Stimulated activated CD4-positive, alpha-beta T cell treated with anti-CD3 and anti-CD28 coated beads, Interleukin-4, amount 100 ng/mL, for 48 hours (primary cell): ENCODE data around the gene HJURP.

Experiments used
- DNase-seq, 2 donors: peaks; one replicate each; pipeline ENCODE4 v3.0.0-alpha.2; 2020; ENCODE audit warnings: low read depth in 2 of 2

Gene HJURP

DNA sequence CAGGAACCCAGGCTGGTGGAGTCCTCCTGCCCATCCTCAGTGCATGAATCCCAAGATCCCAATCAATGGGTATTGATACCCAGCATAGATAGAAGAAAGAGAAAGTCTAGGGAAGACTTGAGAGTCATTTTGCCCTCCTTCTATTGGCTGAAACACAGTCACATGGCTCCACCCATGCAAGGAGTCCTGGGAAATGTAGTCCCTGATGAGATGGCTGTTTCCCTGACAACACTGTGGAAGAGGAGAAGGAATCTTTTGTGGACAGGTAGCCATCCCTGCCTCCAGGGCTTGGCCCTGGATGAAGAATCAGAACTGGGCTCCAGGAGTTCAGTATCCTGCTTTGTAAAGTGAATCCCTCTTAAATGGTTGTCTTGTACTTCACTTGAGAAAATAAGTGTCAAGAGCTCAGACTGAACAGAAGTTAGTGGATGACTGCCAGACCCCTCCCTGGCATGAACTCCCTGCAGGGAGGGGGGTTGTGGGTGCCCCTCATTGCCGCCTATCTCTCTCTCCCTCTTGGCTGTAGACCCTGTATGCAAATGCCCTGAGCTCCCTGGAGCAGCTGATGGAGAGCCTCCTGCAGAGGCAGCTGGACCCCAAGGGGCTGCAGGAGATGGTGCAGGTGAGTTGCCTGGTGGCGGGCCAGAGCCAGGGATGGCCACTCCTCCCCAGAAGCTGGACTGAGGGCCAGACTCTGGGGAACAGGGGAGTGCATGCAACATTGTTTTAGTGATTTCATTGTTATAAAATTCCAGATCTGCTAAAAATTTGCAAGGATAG is 40.1 kb downstream of the HJURP start:
- no peak for DNase-seq

DNA sequence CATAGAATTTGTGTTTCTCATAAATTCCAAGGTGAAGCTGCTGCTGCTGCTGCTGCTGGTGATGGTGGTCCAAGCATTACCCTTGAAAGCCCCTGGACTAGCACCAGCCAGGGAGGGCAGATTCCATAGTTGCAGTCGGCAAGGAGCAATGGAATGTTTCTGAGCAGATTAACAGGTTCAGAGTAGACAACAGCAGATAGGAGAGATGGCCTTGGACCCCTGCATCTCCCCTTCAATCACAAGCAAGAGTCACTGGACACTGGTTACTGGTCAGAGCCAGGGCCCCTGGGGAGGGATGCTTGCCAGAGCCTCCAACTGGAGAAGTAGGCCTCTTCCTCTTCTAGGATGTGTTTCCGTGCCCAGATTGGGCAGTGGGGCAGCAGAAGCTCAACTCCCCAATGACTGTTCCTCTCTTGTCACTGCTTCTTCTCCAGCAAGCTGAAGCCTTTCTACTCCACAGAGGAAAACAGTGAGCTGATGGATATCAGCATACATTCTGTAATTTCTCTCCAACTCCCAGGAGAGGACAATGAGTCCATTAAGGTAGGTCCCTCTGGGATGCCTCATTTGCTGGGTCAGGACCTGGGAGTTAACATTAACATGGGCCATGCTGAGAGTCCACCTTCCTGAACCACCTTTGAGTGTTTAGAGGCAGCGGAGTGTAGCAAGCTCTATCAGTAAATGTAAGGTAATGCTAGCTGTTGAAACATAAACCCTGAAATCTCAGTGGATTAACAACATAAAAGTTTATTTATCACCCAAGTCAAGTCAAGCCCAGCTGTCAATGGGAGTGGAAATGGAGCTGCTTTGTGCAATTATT is 40.9 kb downstream of the HJURP start:
- DNase-seq, result no peak

DNA sequence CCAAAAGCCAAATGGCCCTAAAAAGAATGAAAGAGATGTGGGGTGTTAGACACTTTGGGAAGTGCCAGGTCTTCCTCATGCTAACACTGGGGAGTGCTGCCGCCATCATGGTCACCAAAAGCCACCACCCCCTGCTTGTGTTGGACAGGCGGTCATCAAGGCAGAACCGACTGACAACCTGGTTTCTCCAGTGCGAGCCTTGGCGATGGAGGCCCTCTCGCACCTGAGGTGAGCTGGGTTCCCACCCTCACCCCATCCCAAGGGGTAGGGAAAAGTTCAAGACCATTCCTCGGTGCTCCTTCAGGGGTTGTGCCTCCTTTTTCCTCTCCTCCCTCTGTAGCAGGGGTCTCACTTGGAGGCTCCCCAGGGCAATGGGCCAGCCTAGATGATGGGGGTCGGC is 42.6 kb downstream of the HJURP start:
- DNase-seq, result no peak

DNA sequence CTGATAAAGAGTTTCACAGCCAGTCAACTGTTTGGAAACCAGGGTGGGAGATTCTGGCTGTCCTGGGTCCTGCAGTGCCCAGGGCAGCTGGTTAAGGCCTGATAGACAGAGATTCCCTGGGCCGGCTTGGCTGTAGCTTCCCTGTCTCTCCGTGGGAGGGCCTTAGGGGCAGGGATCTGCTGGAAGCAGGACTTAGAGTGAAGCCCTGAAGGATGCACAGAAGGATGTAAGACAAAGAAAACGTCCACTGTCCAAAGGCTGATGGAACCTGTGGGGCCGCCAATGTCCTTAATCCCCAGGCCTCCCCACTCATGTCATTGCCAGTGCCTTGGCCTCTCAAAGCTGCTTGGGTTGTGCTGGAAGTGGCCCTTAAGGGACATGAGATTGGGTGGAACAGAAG is 43.2 kb downstream of the HJURP start:
- DNase-seq, result no peak

DNA sequence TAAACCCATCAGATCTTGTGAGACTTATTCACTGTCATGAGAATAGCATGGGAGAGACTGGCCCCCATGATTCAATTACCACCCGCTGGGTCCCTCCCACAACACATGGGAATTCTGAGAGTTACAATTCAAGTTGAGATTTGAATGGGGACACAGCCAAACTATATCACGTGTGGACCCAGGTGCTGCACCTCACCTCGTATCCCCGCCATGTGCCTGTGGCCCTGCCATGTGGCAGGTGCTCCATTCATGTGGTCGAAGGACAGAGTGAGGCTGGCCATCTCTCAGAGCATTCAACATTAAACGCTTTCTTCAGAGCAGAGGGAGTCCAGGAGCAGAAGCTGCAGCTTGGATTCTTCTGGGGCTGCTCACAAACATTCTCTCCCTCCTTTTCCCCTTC is 44.0 kb downstream of the HJURP start:
- no peak for DNase-seq

DNA sequence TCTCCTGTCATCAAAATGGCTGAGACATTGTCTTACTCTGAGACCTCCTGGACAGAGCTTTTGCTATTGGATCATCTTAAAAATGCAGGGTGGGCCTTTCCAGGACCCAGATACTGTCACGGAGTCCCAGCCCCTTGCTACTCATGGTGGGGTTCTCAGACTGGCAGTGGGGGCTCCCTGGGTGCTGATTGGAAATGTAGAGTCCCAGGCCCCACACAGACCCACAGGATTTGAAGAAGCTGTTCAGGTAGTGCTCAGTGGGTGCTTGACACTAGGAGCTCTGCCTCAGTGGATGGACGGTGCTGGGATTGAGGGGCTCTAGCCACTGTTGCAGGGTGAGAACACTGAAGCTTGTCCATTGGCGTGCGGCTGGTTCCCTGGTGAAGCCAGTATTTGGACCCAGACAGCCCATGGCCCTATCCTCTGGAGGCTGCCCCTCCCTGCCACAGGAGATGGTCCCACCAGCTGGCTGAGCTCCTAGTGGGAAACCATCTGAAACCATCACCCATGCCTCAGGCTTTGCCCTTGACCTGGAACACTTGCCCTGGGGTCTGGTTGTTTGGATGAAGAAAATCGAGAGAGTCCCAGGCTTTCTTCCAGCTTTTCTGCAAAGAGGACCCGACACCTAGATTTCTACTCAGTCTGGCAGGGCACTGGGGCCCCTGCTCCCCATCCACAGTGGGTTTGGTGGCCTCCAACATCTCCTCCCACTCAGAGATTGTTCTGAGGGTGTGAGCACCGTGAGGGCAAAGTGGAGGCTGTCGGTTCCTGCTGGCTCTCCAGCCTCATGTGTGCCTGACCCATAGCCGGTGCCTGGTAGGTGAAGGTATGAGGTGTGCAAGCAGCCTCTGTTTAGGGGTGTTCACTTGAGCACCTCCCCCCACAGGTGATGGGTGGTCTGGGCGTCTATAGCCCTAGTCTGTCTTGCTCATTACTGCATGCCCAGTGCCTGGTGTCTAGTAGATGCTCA is 46.1 kb downstream of the HJURP start:
- DNase-seq, result no peak

DNA sequence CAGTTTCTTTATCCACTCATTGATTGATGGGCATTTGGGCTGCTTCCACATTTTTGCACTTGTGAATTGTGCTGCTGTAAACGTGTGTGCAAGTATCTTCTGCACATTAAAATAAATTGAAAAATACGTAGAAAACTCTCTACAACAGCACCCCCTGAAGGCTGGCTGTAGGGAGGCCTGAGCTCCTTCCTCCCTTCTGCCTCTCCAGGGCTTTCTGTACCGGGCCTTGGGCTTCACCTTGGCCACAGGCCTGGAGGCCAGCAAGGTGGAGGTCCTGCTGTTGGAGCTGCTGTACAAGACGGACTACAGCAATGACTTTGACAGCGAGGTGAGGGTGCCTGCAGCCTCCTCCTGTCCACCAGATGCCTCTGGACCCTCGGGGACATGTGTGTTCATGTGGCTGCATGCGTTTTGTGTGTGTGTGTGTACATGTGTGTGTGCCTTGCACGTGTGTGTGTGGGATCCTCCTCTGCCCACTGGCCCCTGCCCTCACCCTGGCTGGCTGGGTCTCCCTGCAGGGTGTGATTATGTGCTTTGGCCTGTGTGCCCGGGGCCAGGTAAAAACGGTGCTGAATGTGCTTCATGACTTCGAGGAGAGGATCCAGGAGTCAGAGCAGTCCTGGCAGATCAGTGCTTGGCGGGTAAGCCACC is 47.0 kb downstream of the HJURP start:
- no peak for DNase-seq

DNA sequence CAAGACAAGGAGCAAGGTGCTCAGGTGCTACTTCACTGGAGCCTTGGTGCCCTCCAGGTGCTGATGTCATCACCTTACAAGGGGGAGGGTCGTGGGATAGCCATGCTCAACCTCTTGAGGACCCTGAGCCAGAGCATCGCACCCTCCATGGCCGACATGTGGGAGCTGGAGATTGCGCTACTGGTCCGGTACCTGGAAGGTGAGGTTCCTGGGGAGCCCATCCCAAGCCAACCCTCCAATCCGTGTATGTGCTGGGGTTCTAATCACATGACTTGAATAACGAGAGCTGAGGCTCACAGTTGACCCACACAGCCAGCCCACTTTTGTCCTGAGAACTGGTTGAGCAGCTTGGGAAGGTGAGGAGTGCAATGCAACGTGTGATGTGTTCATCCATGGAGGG is 50.3 kb downstream of the HJURP start:
- no peak for DNase-seq

DNA sequence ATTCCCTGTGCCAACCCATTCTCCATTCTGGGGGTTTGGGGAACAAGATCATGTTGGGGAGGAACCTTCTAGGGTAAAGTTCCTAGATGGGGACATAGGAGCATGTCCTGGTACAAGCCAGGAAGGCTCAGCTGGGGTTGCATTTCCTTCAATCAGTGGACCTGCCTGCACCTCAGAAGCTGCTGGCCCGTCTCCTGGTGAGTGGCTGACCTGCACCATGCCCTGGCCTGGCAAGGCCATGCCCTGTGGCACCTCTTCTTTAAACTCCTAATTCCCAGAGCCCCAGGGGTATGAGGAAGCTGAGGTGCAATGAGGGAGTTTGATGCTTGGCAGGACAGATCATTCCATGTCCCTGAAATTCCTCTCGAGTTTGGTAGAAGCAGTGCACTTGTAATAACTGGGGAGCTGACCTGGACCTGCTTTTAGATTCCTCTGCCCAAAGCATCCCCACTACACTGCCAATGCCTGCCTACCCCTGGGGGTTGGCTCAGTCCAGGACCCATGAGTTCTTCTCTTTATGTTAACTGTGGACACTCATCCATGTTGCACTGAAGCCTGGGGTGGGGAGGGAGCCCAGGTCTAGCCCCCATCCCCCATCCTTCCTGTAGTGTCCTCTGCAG is 50.9 kb downstream of the HJURP start:
- no peak for DNase-seq

DNA sequence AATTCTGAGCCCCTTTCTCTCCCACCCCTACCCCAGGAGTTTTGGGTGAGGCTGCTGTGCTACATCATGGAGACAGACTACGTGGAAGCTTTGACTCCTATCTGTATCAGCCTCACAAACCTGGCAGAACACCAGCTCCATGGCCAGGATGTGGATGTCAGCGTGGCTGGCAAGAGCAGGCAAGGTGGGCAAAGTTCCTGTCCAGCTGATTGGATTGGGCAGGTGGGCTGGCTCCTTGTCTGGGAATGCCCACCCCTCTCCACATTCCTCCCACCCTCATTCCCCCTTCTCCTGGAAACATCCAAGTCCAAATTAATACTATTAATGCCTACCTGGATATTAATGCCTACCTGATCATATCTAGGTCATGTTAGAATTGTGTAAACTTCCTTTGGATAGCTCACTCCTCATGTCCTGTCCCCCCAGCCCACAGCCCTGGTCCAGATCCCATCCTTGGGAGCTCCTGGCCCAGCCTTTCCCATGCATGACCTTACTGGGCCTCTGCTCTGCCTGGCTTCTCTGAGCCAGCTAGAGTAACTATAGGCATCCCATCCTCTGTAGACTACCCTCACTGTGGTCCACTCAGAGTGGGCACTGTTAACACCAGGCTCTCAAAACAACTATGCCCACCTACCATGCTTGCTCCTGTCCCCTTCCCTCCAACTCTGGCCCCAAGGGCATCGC is 52.1 kb downstream of the HJURP start:
- DNase-seq, result no peak

DNA sequence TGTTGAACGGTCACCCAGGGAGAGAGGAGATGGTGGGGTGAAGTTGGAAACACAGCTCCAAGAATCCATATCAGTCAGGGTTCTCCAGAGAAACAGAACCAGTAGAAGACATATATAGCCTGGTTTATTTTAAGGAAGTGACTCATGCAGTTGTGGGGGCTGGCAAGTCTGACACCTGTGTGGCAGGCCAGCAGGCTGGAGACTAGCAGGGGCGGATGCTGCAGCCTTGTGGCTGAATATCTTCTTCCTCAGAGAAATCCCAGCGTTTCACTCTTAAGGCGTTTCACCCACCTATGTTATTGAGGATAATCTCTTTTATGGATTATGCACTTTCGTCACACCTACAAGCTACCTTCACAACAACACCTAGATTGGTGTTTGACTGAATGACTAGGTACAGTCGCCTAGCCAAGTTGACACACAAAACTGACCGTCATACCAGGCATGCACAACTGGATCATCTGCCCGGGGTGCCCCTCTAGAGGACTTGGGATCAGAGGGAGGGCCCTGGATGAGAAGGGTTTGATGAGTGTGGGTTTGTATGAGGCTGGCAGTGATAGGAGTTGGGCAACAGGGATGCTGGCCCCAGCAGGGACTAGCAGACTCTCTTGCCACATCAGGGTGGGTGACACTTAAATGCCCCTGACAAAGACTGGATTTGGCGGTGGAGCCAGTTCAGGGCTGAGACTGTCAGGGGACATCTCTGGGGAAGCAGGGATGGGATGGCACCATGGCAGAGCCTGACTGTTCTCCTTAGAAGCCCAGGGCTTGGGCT is 52.8 kb downstream of the HJURP start:
- no peak for DNase-seq

DNA sequence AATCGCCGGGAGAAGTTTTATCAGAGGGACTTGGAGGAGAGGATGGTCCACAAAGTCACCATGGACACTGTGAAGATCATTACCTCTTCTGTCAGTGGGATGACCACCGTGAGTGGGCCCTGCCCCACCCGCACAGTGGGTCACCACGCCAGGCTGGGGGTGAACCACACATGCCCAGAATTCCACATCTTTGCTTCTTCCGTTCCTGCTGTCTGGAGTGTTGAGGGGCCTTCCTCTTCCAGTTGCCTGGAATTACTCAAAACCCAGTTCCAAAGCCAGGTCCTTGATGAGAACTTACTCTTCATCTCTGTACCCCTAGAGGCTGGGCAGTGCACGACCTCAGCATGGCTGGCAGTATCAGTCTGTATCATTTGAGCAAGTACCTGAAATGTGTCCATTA is 54.1 kb downstream of the HJURP start:
- no peak for DNase-seq

DNA sequence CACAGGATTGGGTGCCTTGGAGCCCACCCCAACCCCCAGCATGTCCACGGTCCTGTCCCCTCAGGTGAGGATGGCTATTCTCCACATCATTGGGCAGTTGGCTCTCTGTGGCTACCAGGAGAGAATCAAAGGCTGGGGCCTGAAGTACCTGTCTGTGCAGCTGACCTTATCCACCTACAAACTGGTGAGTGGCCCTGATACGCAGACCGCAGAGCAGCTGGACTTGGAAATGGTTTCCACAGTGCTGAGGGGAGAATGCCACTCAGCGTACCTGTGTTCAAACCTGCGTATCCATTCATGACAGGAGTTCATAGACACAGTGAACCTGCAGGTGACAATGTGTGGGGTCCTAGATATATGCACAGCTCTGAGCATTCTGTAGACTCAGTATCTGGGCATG is 54.6 kb downstream of the HJURP start:
- no peak for DNase-seq

DNA sequence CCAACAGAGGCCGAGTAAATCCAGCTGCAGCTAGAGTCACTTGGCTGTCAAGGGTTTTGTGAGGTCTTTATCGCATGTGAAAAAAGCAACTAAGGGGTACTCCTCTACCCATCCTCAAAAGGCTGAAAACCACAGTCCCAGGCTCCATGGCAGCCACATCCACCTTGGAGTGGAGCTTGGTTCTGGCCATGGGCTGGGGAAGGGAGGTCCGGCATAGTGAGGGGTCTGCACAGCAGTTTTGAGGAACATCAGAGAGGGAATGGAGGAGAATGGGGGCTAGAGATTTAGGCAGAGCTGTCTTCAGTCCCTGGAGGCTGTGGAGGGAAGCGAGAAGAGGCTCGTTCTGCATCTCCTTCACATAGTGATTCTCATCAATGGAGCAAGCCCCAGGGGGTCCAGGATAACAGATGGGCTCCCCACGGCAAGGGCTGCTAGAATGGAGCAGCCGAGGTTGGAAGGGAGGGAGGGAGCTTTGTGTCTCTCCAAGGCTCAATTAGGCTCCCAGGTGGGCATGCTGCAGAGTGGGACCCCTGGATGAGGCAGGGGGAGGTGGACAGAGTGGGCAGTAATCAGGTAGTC is 55.2 kb downstream of the HJURP start:
- DNase-seq, result no peak

DNA sequence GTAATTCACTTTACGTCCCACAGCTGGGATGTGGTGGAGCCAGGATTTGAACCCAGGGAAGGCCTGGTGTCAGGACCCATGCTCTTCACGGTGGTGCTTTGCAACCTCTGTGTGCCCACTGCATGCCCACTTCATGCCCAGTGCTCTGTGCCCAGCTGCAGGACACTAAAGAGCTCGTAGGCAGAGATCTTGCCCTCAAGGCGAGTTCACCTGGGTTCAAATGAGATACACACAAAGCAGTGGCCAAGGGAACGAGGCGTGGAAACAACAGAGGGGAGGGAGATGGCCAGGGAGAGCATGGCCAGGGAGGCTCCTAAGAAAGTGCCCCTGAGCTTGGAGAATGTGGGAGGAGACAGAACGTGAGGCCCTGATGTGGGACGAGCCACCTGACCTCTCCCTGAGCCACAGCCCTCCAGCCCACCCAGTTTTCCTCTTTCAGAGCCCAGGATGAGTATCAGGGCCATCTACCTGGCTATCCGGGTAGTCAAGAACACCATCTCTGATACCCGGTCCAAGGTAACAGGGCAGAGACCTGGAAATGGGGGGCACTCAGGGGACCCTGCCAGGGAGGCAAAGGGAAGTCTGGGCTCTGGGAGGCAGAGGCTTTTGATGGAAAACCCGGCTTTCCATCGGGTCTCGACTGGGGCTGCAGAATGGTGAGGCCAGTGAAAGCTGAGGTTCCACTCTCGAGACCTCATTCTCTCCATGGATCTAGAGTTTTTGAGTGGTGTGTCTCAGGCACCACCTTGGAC is 55.8 kb downstream of the HJURP start:
- no peak for DNase-seq

DNA sequence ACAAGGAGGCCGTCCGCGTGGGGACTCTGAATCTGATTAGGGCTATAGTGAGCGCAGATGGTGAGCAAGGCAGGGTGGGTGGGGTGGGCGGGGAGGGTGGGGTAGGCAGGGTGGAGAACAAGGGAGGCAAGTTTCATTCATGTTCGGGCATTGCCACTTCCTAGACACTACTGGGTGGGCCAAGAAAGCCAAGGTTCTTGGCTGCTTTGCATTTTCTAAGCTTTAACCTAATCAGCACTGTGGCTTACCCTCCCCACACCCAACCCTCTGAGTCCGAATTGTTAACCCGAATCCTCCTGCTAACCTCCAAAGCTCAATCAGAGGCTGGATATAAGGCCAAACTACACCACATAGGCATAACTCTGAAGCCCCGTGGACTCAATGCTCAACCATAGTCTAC is 58.1 kb downstream of the HJURP start:
- DNase-seq, result no peak

DNA sequence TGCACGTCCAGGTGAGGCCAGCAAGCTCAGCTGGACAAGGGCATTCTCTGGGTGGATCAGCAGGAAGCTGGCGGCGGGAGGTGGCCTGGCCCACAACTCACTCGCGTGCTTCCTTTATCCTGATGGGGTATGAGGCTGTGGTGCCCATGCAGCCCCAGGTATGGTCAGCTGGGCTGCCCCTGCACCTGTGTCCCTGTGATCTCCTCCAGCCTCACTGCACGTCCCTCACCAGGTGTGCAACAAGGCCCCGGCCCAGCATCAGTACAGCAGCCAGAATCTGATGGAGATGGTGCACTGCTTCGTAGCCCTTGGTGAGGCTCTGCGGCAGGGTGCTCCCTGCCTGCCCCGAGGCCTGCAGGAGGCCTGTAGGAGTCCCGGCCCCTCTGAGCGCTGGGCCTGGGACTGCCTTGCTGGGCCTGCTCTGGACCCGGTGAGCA is 58.6 kb downstream of the HJURP start:
- DNase-seq, result no peak

DNA sequence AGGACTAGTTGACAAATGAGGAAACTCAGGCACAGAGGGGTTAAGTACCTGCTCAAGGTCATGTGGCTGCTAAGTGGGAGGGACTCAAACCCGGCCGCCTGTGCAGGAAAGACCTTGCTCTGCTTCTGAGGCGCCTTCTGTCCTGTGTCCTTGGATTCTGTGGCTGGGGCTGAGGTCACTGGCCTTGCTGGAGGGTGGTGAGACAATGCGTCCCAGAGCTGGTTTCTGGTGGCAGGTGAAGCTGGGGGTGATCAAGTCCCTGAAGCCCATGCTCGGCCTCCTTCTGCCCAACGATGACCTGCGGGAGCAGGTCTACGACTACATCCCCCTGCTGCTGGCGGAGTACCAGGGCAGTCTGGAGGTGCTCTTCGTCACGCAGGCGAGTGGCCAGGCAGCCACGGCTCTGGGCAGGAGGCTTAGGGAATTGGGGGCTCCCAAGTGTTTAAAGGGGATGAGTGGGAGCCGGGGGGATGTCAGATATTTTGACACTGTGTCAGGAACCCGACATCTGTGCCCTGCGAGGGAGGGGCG is 60.1 kb downstream of the HJURP start:
- DNase-seq, result no peak
